B cell (primary cell): Measurements from ENCODE around the gene ATP8B1. TPM values are rescaled to one million over a fixed set of nuclear protein-coding genes. Genes with fewer than 3 reads are reported as not detected.

Source experiments
- ATAC-seq: fragments of 200-7000 bp; cut with Tn5 transposase; one replicate; pipeline ENCODE4 v1.10.0; 2021; ENCODE audit warnings: low read depth, mild to moderate bottlenecking, moderate number of reproducible peaks, moderate library complexity
- CTCF ChIA-PET: fragments of 350-600 bp; sonication (Branson Sonifier 250); formaldehyde crosslinking; loops from one replicate; lab custom pipeline; 2021; ENCODE audit warnings: antibody characterized with exemption, inconsistent platforms; lab: Charles Lee
- POLR2A ChIA-PET: fragments of 350-600 bp; sonication (Branson Sonifier 250); formaldehyde crosslinking; loops from one replicate; lab custom pipeline; 2021; ENCODE audit warnings: antibody characterized with exemption; lab: Charles Lee
- DNase-seq: peaks from one replicate; pipeline ENCODE4 v3.0.0; 2013
- H2AFZ ChIP-seq: 2 replicates; pipeline ENCODE4 v1.6.1; 2012; ENCODE audit warnings: mild to moderate bottlenecking, low read depth, low read length; ENCODE audit not compliant: insufficient read depth, poor library complexity, severe bottlenecking
- H3K27ac ChIP-seq, 2 donors: 1 replicate in 1 of 2; 2 replicates in 1 of 2; pipeline ENCODE4 v1.5.1; 2012 to 2013; ENCODE audit warnings: low read length in 2 of 2, mild to moderate bottlenecking in 2 of 2, moderate library complexity in 1 of 2
- H3K27me3 ChIP-seq, 4 experiments: fragments of 200-600 bp in 1 of 4; sonication (generic) in 1 of 4; replicated peaks in 1 of 4; 1 replicate in 2 of 4; 2 replicates in 2 of 4; pipeline versions ENCODE4 v1.6.1 to v1.7.0; 2013 to 2016; ENCODE audit warnings: low read length in 3 of 4, mild to moderate bottlenecking in 2 of 4, mixed read lengths in 1 of 4, moderate library complexity in 1 of 4; ENCODE audit not compliant: insufficient read depth in 4 of 4, control insufficient read depth in 3 of 4; ENCODE audit errors: control extremely low read depth in 1 of 4
- H3K36me3 ChIP-seq, 2 experiments: replicated peaks in 1 of 2; 1 replicate in 1 of 2; 2 replicates in 1 of 2; pipeline versions ENCODE4 v1.6.1 to v1.7.1; 2013; ENCODE audit warnings: low read length in 1 of 2; ENCODE audit not compliant: insufficient read depth in 2 of 2, control insufficient read depth in 1 of 2; ENCODE audit errors: control extremely low read depth in 1 of 2, extremely low read depth in 1 of 2
- H3K4me1 ChIP-seq, 2 donors: fragments of 200-600 bp in 1 of 2; sonication (generic) in 1 of 2; 1 replicate in 1 of 2; 2 replicates in 1 of 2; pipeline versions ENCODE4 v1.5.1 to v1.6.1; 2013 to 2017; ENCODE audit warnings: low read length in 2 of 2; ENCODE audit not compliant: control insufficient read depth in 2 of 2, insufficient read depth in 2 of 2
- H3K4me2 ChIP-seq: replicated peaks from 2 replicates; pipeline ENCODE3; 2012; ENCODE audit warnings: mild to moderate bottlenecking, low read depth, low read length; ENCODE audit not compliant: poor library complexity, severe bottlenecking
- H3K4me3 ChIP-seq, 5 experiments: fragments of 200-600 bp in 1 of 5; sonication (generic) in 1 of 5; 1 replicate in 3 of 5; 2 replicates in 2 of 5; pipeline versions ENCODE4 v1.5.1 to v1.7.0; 2011 to 2016; ENCODE audit warnings: low read length in 4 of 5, mild to moderate bottlenecking in 4 of 5, low read depth in 2 of 5, control low read depth in 1 of 5, moderate library complexity in 1 of 5; ENCODE audit not compliant: insufficient read depth in 1 of 5; ENCODE audit errors: control extremely low read depth in 1 of 5, extremely low read depth in 1 of 5
- H3K79me2 ChIP-seq: fragments of 200-600 bp; sonication (generic); one replicate; pipeline ENCODE4 v1.6.0; 2016; ENCODE audit warnings: low read length; ENCODE audit not compliant: control insufficient read depth, insufficient read depth
- H3K9ac ChIP-seq: fragments of 200-600 bp; sonication (generic); 2 replicates; pipeline ENCODE4 v1.6.1; 2017; ENCODE audit warnings: mild to moderate bottlenecking, low read length, moderate library complexity
- H3K9me3 ChIP-seq, 3 donors: one replicate each; pipeline versions ENCODE4 v1.6.1 to v1.7.1; 2013; ENCODE audit warnings: low read length in 2 of 3; ENCODE audit not compliant: control insufficient read depth in 2 of 3, insufficient read depth in 1 of 3; ENCODE audit errors: control extremely low read depth in 1 of 3
- H4K20me1 ChIP-seq: 2 replicates; pipeline ENCODE4 v1.6.0; 2012; ENCODE audit warnings: mild to moderate bottlenecking, low read length; ENCODE audit not compliant: insufficient read depth, control insufficient read depth, poor library complexity, severe bottlenecking
- H3K27ac Mint-ChIP-seq: one replicate; pipeline ENCODE4 v1.8.0; 2021; ENCODE audit warnings: mixed read lengths
- H3K27me3 Mint-ChIP-seq: one replicate; pipeline ENCODE4 v1.8.0; 2021; ENCODE audit warnings: mixed read lengths
- H3K4me1 Mint-ChIP-seq: one replicate; pipeline ENCODE4 v1.8.0; 2021; ENCODE audit warnings: mixed read lengths
- H3K4me3 Mint-ChIP-seq: one replicate; pipeline ENCODE4 v1.8.0; 2021; ENCODE audit warnings: mixed read lengths
- H3K9me3 Mint-ChIP-seq: one replicate; pipeline ENCODE4 v1.8.0; 2022; ENCODE audit warnings: mixed read lengths; ENCODE audit not compliant: insufficient read depth
- EZH2 ChIP-seq: IDR thresholded peaks from 2 replicates; pipeline ENCODE4 v1.6.1; 2012; ENCODE audit warnings: borderline replicate concordance, low read depth, mild to moderate bottlenecking, moderate library complexity, low read length; ENCODE audit not compliant: insufficient read depth, poor library complexity, severe bottlenecking
- WGBS: methylation state at CpG from one replicate; pipeline ENCODE4 v1.1.5; 2013; ENCODE audit warnings: missing lambda C conversion rate; ENCODE audit not compliant: insufficient coverage; 5-methylcytosine and 5-hydroxymethylcytosine counted together
- intact Hi-C: fragments of 100-400 bp; cut with micrococcal nuclease; formaldehyde crosslinking; loops from one replicate; pipeline ENCODE4 v1.10.0; 2022
- polyA plus RNA-seq: library from polyadenylated mRNA; depleted of rRNA; stranded (reverse); fragments of >200 nt; gene quantifications from 2 replicates; pipeline ENCODE4 v1.2.3, GENCODE V29; 2012
- total RNA-seq, 2 donors: library from RNA; stranded (reverse); fragments of 120-200 nt in 1 of 2; gene quantifications; 1 replicate in 1 of 2; 2 replicates in 1 of 2; pipeline versions ENCODE4 v1.2.3 to v1.2.4, GENCODE V29; 2013 to 2022
- TF ChIP-seq, protein P1 (sequence below): fragments of 200-600 bp; IDR thresholded peaks from one replicate; pipeline ENCODE4 v1.8.0; 2022; ENCODE audit warnings: antibody characterized with exemption, mild to moderate bottlenecking

The ATP8B1 gene
- total and polyA plus RNA-seq, 2 donors (not counting 1 experiment from before 2014, with no cell fraction given) = 0.27 TPM; not detected in 1

DNA sequence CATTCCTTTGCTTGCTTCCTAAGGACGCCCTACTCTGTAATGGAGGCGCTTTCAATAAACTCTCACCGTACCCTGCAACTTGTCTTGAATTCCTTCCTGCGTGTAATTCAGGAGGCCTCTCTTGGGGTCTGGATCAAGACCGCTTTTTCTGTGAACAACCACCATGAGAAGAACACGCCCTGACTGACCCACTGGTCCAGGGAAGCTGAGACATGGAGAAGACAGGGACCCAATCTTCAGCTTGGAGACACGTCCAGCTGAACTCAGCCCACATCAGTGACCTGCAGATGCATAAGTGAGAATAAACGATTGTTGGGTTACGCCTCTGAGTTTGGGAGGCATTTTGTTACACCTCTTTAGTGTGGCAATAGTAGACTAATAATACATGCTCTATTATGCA lies 173.7 kb downstream of the ATP8B1 start:
- peaks cover 9 to 13% of the 10 kb centered on the region in 2 donors for H3K4me1 ChIP-seq
- H3K4me1 Mint-ChIP-seq = peaks cover 19% of the 10 kb centered on the region
- CTCF ChIA-PET = interaction anchor here (0.6 to 1.4 kb wide), 3 partner anchors 8 to 254 kb away, joined by 3 read pairs; partner anchors contain the start of gene NARS1
- H2AFZ ChIP-seq = peak overlapping the region; percentile 89
- TF ChIP-seq EZH2 = no peak
- TF ChIP-seq, protein P1, sequence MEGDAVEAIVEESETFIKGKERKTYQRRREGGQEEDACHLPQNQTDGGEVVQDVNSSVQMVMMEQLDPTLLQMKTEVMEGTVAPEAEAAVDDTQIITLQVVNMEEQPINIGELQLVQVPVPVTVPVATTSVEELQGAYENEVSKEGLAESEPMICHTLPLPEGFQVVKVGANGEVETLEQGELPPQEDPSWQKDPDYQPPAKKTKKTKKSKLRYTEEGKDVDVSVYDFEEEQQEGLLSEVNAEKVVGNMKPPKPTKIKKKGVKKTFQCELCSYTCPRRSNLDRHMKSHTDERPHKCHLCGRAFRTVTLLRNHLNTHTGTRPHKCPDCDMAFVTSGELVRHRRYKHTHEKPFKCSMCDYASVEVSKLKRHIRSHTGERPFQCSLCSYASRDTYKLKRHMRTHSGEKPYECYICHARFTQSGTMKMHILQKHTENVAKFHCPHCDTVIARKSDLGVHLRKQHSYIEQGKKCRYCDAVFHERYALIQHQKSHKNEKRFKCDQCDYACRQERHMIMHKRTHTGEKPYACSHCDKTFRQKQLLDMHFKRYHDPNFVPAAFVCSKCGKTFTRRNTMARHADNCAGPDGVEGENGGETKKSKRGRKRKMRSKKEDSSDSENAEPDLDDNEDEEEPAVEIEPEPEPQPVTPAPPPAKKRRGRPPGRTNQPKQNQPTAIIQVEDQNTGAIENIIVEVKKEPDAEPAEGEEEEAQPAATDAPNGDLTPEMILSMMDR = no peak
- peak overlapping the region; percentile 98 for H3K27ac Mint-ChIP-seq
- no peaks in the 10 kb centered on the region for H3K27me3 ChIP-seq
- no peaks in the 10 kb centered on the region for H3K27me3 Mint-ChIP-seq
- H3K4me2 ChIP-seq = peak overlapping the region; percentile 79
- no peaks in the 10 kb centered on the region for H3K9me3 Mint-ChIP-seq
- intact Hi-C loops = loop anchor here (10.0 kb wide), 1 partner anchor 975 kb away; the partner anchor contains the start of gene WDR7
- H3K27ac ChIP-seq = no peak overlapping the region
- H3K36me3 ChIP-seq = peaks cover 0 to 2% of the 10 kb centered on the region in 2 experiments
- no peaks in the 10 kb centered on the region for H3K9me3 ChIP-seq
- POLR2A ChIA-PET = interaction anchor here (2.4 kb wide), 1 partner anchor 7 kb away, joined by 35 read pairs; the partner anchor contains the start of gene NARS1
- H3K79me2 ChIP-seq = peaks cover 18% of the 10 kb centered on the region
- peaks cover 14% of the 10 kb centered on the region for H4K20me1 ChIP-seq
- ATAC-seq (no peak), DNase-seq (no peak)
- peak overlapping the region; percentile 97 for H3K4me3 Mint-ChIP-seq
- H3K4me3 ChIP-seq = peak overlapping the region in 4 of 5 experiments; percentile 89 to 99 (median 96)
- WGBS = 100% methylated on average over 7 of the region's 9 CpGs
- H3K9ac ChIP-seq = peak overlapping the region; percentile 89

DNA sequence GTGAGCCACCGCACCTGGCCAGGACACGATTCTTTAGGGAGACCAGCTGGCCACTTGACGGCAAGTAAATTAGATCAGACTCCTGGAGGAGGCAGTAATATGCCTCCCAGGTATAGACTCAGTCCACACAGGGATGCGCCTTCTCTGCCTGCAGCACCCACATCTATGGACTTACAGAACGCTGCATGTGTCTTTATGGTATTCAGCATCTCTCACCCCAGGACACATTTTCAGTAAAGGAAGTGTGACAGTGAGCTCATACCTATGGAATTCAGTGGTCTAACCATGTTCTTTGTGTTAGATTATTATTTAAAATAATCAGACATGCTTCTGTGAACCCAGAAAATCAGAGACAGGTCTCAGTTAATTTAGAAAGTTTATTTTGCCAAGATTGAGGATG lies 175.6 kb downstream of the ATP8B1 start:
- 93% methylated on average over 3 of the region's 5 CpGs for WGBS
- H3K4me3 ChIP-seq = no peak overlapping the region
- H2AFZ ChIP-seq = no peak overlapping the region
- H3K4me1 ChIP-seq = peaks cover 9 to 16% of the 10 kb centered on the region in 2 donors
- DNase-seq (no peak), ATAC-seq (no peak)
- no peaks in the 10 kb centered on the region for H3K9me3 ChIP-seq
- H3K9ac ChIP-seq = no peak overlapping the region
- Mint-ChIP-seq H3K27me3 (no peaks in the 10 kb centered on the region), H3K4me1 (peaks cover 18% of the 10 kb centered on the region), H3K27ac (no peak overlapping the region), H3K4me3 (no peak overlapping the region), H3K9me3 (no peaks in the 10 kb centered on the region)
- H4K20me1 ChIP-seq = peaks cover 14% of the 10 kb centered on the region
- intact Hi-C loops = loop anchor here (10.0 kb wide), 1 partner anchor 973 kb away; the partner anchor contains the start of gene WDR7
- ChIA-PET POLR2A (no interaction called here), CTCF (interaction anchor here (0.8 to 1.8 kb wide), 2 partner anchors 9 to 255 kb away, joined by 3 to 5 read pairs; no protein-coding TSS in a partner anchor)
- TF ChIP-seq, protein P1 = no peak
- TF ChIP-seq EZH2 = no peak
- H3K36me3 ChIP-seq = no peaks in the 10 kb centered on the region
- H3K79me2 ChIP-seq = peaks cover 16% of the 10 kb centered on the region
- H3K27me3 ChIP-seq = no peaks in the 10 kb centered on the region
- H3K27ac ChIP-seq = no peak overlapping the region
- no peak overlapping the region for H3K4me2 ChIP-seq
